ENCODE results near the gene ARMC8.

ARMC8 gene

GRCh38 chr3:138297876-138298275, 110.8 kb downstream of the ARMC8 start:
- DNase-seq (ENCODE audit: low spot score in 2 of 2) (no peak), ATAC-seq (replicated peaks; ENCODE audit: extremely low read depth, poor library complexity, severe bottlenecking) (no peak)
- Mint-ChIP-seq H3K4me1 (no peaks in the 10 kb centered on the region), H3K9me3 (no peaks in the 10 kb centered on the region), H3K27me3 (no peaks in the 10 kb centered on the region), H3K27ac (ENCODE audit: low read depth) (no peak overlapping the region), H3K4me3 (no peak overlapping the region), H3K36me3 (ENCODE audit: insufficient read depth) (peaks cover 14% of the 10 kb centered on the region)

- Mint-ChIP-seq H3K4me1 (no peaks in the 10 kb centered on the region), H3K36me3 (ENCODE audit: insufficient read depth) (peaks cover 12% of the 10 kb centered on the region), H3K9me3 (no peaks in the 10 kb centered on the region), H3K27ac (ENCODE audit: low read depth) (no peak overlapping the region), H3K4me3 (no peak overlapping the region), H3K27me3 (no peaks in the 10 kb centered on the region)
- DNase-seq (ENCODE audit: low spot score in 2 of 2) (no peak), ATAC-seq (replicated peaks; ENCODE audit: extremely low read depth, poor library complexity, severe bottlenecking) (no peak)
Observed at GRCh38 chr3:138300647-138301046, 113.5 kb downstream of the ARMC8 start.

DNA sequence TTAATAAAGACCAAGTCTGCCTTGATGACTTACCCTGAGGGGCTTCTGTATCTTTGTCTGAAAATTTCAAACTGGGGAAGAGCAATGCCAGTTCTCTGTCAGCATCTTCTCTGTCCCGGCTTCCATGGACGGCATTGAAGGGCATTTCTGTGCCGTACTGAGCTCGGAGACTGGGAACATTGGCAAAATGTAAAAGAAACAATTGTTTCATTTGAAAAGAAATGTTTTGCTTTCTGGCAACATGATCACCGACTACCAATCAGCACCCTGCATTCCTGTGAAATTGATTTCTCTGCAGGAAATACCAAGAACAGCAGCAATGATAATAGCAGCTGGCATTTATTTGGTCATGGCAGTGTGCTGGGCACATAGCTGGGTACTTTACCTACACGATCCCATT, 116.4 kb downstream of the ARMC8 start:
- H3K4me3 Mint-ChIP-seq: no peak overlapping the region
- H3K27me3 Mint-ChIP-seq: peaks cover 16% of the 10 kb centered on the region
- no peak for DNase-seq (ENCODE audit: low spot score in 2 of 2)
- peaks cover 12% of the 10 kb centered on the region for H3K9me3 Mint-ChIP-seq
- no peaks in the 10 kb centered on the region for H3K4me1 Mint-ChIP-seq
- H3K27ac Mint-ChIP-seq (ENCODE audit: low read depth): no peak overlapping the region
- peaks cover 5% of the 10 kb centered on the region for H3K36me3 Mint-ChIP-seq (ENCODE audit: insufficient read depth)
- no peak for ATAC-seq (replicated peaks; ENCODE audit: extremely low read depth, poor library complexity, severe bottlenecking)

GRCh38 chr3:138307899-138308298, 120.8 kb downstream of the ARMC8 start:
- DNase-seq (ENCODE audit: low spot score in 2 of 2) (no peak), ATAC-seq (replicated peaks; ENCODE audit: extremely low read depth, poor library complexity, severe bottlenecking) (no peak)
- H3K9me3 Mint-ChIP-seq: peaks cover 26% of the 10 kb centered on the region
- H3K36me3 Mint-ChIP-seq (ENCODE audit: insufficient read depth): no peaks in the 10 kb centered on the region
- H3K4me3 Mint-ChIP-seq: no peak overlapping the region
- H3K4me1 Mint-ChIP-seq: no peaks in the 10 kb centered on the region
- H3K27ac Mint-ChIP-seq (ENCODE audit: low read depth): no peak overlapping the region
- H3K27me3 Mint-ChIP-seq: peaks cover 50% of the 10 kb centered on the region

DNA sequence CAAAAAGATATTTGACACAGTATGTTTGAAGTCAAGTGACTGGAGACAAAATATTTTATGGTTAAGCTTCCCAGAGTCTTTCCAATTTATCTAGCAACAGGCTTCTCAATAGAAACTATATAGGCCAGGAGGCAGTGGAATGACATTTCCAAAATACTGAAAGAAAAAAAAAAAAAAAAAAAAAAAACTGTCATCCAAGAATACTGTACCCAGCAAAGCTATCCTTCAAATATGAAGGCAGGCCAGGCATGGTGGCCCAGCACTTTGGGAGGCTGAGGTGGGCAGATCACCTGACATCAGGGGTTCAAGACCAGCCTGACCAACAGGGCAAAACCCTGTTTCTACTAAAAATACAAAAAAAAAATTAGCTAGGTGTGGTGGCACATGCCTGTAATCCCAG, 121.7 kb downstream of the ARMC8 start:
- peaks cover 51% of the 10 kb centered on the region for H3K27me3 Mint-ChIP-seq
- DNase-seq (ENCODE audit: low spot score in 2 of 2) (no peak), ATAC-seq (replicated peaks; ENCODE audit: extremely low read depth, poor library complexity, severe bottlenecking) (no peak)
- H3K4me1 Mint-ChIP-seq: no peaks in the 10 kb centered on the region
- H3K36me3 Mint-ChIP-seq (ENCODE audit: insufficient read depth): no peaks in the 10 kb centered on the region
- H3K9me3 Mint-ChIP-seq: peaks cover 26% of the 10 kb centered on the region
- no peak overlapping the region for H3K27ac Mint-ChIP-seq (ENCODE audit: low read depth)
- no peak overlapping the region for H3K4me3 Mint-ChIP-seq

GRCh38 chr3:138310494-138310893, 123.4 kb downstream of the ARMC8 start:
- DNase-seq (ENCODE audit: low spot score in 2 of 2): no peak
- ATAC-seq (replicated peaks; ENCODE audit: extremely low read depth, poor library complexity, severe bottlenecking): no peak
- no peaks in the 10 kb centered on the region for H3K36me3 Mint-ChIP-seq (ENCODE audit: insufficient read depth)
- H3K27me3 Mint-ChIP-seq: peaks cover 51% of the 10 kb centered on the region
- no peaks in the 10 kb centered on the region for H3K4me1 Mint-ChIP-seq
- peaks cover 26% of the 10 kb centered on the region for H3K9me3 Mint-ChIP-seq
- no peak overlapping the region for H3K4me3 Mint-ChIP-seq
- no peak overlapping the region for H3K27ac Mint-ChIP-seq (ENCODE audit: low read depth)

DNA sequence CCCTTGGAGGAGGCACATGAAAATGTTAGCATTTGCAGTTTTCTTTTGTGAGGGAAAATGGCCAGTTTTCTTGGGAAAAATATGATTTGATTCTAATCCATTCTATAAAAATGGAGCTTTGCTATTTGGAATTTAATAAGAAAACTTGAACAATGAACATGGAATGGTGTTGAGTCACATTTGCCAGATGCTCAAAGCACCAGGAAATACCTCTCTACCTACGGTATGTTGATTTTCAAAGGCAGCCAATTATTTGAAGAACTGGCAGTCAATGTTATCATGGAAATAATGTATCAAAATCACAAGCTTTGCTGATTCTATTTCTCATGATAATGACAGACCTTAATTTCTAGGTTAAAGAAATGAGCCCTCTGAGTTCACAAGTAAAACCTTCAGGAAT, 127.7 kb downstream of the ARMC8 start:
- DNase-seq (ENCODE audit: low spot score in 2 of 2): no peak
- Mint-ChIP-seq H3K36me3 (ENCODE audit: insufficient read depth) (no peaks in the 10 kb centered on the region), H3K4me3 (no peak overlapping the region), H3K4me1 (no peaks in the 10 kb centered on the region), H3K27ac (ENCODE audit: low read depth) (no peak overlapping the region), H3K27me3 (peaks cover 32% of the 10 kb centered on the region), H3K9me3 (peaks cover 13% of the 10 kb centered on the region)
- no peak for ATAC-seq (replicated peaks; ENCODE audit: extremely low read depth, poor library complexity, severe bottlenecking)

DNA sequence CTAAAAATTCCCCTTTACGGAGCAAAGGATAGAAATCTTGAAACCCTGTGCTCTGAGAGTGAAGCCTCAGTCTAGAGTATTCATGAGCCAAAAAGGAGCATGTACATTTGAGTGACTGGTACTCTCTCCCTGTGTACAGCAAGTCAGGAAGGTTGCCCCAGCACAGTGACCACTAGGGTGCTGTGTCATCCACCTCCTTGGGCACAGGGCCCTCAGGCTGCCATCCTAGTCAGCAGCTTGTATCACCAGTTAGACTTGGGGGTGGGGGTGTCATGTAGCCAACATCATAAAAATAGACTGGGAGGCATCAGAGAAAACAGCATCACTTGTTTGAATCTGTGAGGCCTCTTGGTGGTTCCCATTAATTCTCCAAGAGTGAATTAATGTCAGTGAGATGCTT, 130.6 kb downstream of the ARMC8 start:
- Mint-ChIP-seq H3K36me3 (ENCODE audit: insufficient read depth) (no peaks in the 10 kb centered on the region), H3K4me1 (no peaks in the 10 kb centered on the region), H3K4me3 (no peak overlapping the region), H3K27ac (ENCODE audit: low read depth) (no peak overlapping the region), H3K9me3 (no peaks in the 10 kb centered on the region), H3K27me3 (peaks cover 23% of the 10 kb centered on the region)
- DNase-seq (ENCODE audit: low spot score in 2 of 2) (no peak), ATAC-seq (replicated peaks; ENCODE audit: extremely low read depth, poor library complexity, severe bottlenecking) (no peak)

DNA sequence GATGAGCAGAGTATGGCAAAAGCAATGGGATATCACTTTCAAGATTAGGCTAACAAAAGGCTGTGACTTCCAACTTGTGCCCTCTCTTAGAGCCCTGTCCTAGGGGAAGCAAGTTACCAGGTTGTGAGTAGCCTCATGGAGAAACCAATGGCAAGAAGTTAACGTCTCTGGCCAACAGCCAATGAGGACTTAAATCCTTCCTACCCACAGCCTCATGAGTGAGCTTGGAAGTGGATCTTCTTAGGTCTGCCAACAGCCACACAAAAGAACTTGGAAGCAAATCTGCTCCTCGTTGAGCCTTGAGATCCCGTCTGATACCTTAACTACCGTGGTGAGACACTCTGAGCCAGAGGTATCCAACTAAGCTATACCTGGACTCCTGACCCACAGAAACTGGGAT, 136.9 kb downstream of the ARMC8 start:
- H3K27me3 Mint-ChIP-seq: peaks cover 20% of the 10 kb centered on the region
- no peak for DNase-seq (ENCODE audit: low spot score in 2 of 2)
- H3K4me1 Mint-ChIP-seq: peaks cover 10% of the 10 kb centered on the region
- no peak overlapping the region for H3K27ac Mint-ChIP-seq (ENCODE audit: low read depth)
- H3K9me3 Mint-ChIP-seq: no peaks in the 10 kb centered on the region
- no peak for ATAC-seq (replicated peaks; ENCODE audit: extremely low read depth, poor library complexity, severe bottlenecking)
- H3K4me3 Mint-ChIP-seq: no peak overlapping the region
- H3K36me3 Mint-ChIP-seq (ENCODE audit: insufficient read depth): peaks cover 2% of the 10 kb centered on the region

GRCh38 chr3:138325990-138326389, 138.9 kb downstream of the ARMC8 start:
- Mint-ChIP-seq H3K4me3 (no peak overlapping the region), H3K27me3 (peaks cover 10% of the 10 kb centered on the region)

DNA sequence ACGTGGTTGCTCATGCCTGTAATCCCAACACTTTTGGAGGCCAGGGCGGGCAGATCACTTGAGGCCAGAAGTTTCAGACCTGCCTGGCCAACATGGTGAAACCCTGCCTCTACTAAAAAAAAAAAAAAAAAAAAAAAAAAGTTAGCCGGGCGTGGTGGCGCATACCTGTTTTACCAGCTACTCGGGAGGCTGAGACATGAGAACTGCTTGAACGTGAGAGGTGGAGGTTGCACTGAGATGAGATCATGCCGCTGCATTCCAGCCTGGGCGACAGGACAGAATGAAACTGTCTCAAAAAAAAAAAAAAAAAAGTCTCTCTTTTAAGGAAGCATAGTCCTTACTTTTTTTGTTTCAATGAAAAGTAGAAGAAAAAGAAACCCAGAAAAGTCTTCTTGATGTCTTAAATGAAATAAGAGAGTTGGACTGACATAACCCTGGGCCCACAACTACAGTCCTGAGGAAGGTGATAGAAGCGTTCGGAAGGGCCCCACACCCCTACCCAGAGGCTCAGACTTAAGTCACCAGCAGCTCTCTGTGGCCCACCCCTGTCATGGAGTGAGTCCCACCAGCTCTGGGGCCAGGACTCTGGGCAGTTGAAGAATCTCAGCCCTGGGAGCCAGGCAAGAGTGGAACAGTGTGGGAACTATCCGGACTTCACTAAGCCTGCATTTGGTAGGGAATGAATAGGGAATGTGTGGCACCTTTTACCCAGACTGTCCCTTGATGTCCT, 139.9 kb downstream of the ARMC8 start:
- no peaks in the 10 kb centered on the region for H3K9me3 Mint-ChIP-seq
- no peak overlapping the region for H3K27ac Mint-ChIP-seq (ENCODE audit: low read depth)
- no peaks in the 10 kb centered on the region for H3K27me3 Mint-ChIP-seq
- no peak for ATAC-seq (replicated peaks; ENCODE audit: extremely low read depth, poor library complexity, severe bottlenecking)
- peaks cover 23% of the 10 kb centered on the region for H3K4me1 Mint-ChIP-seq
- H3K4me3 Mint-ChIP-seq: no peak overlapping the region
- no peak for DNase-seq (ENCODE audit: low spot score in 2 of 2)
- peaks cover 12% of the 10 kb centered on the region for H3K36me3 Mint-ChIP-seq (ENCODE audit: insufficient read depth)

More at GRCh38 chr3:138325990-138326389, 138.9 kb downstream of the ARMC8 start:
- Mint-ChIP-seq H3K36me3 (ENCODE audit: insufficient read depth) (peaks cover 12% of the 10 kb centered on the region), H3K4me1 (peaks cover 23% of the 10 kb centered on the region), H3K9me3 (no peaks in the 10 kb centered on the region), H3K27ac (ENCODE audit: low read depth) (no peak overlapping the region)
- DNase-seq (ENCODE audit: low spot score in 2 of 2) (no peak), ATAC-seq (replicated peaks; ENCODE audit: extremely low read depth, poor library complexity, severe bottlenecking) (no peak)

GRCh38 chr3:138327831-138328230, 140.7 kb downstream of the ARMC8 start:
- no peak overlapping the region for H3K4me3 Mint-ChIP-seq
- no peak overlapping the region for H3K27ac Mint-ChIP-seq (ENCODE audit: low read depth)
- no peaks in the 10 kb centered on the region for H3K9me3 Mint-ChIP-seq
- H3K27me3 Mint-ChIP-seq: no peaks in the 10 kb centered on the region
- DNase-seq (ENCODE audit: low spot score in 2 of 2) (no peak), ATAC-seq (replicated peaks; ENCODE audit: extremely low read depth, poor library complexity, severe bottlenecking) (no peak)
- H3K4me1 Mint-ChIP-seq: peaks cover 26% of the 10 kb centered on the region
- H3K36me3 Mint-ChIP-seq (ENCODE audit: insufficient read depth): peaks cover 12% of the 10 kb centered on the region

DNA sequence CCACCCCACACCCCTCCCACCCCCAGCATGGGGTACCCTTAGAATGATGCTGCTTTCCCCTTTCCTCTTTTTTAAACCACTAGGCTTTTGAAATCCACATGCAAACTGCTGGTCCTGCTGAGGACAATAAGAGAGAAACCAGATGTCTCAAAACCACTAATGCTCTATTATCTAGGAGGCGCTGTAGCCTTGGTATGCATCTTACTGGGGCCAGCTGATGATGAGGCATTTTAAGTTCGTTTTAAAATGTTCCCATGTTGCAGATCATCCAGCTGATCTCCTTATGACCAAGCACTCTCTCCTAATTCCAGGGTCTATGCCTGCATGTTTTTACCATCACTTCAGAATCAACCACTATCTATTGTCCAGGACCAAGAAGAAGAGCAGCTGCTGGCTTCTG, 141.2 kb downstream of the ARMC8 start:
- Mint-ChIP-seq H3K36me3 (ENCODE audit: insufficient read depth) (peaks cover 12% of the 10 kb centered on the region), H3K4me3 (peak overlapping the region; percentile 83), H3K9me3 (no peaks in the 10 kb centered on the region), H3K27me3 (no peaks in the 10 kb centered on the region), H3K27ac (ENCODE audit: low read depth) (no peak overlapping the region), H3K4me1 (peaks cover 28% of the 10 kb centered on the region)
- no peak for ATAC-seq (replicated peaks; ENCODE audit: extremely low read depth, poor library complexity, severe bottlenecking)
- DNase-seq (ENCODE audit: low spot score in 2 of 2): no peak

Data from central memory CD8-positive, alpha-beta T cell (primary cell).